ENCODE measurements around the gene NEU4. TPM values are rescaled to one million over a fixed set of nuclear protein-coding genes. Genes with fewer than 3 reads are reported as not detected.

Gene NEU4
- total RNA-seq, 1 experiment from 2014 or later, result 0.70 TPM

DNA sequence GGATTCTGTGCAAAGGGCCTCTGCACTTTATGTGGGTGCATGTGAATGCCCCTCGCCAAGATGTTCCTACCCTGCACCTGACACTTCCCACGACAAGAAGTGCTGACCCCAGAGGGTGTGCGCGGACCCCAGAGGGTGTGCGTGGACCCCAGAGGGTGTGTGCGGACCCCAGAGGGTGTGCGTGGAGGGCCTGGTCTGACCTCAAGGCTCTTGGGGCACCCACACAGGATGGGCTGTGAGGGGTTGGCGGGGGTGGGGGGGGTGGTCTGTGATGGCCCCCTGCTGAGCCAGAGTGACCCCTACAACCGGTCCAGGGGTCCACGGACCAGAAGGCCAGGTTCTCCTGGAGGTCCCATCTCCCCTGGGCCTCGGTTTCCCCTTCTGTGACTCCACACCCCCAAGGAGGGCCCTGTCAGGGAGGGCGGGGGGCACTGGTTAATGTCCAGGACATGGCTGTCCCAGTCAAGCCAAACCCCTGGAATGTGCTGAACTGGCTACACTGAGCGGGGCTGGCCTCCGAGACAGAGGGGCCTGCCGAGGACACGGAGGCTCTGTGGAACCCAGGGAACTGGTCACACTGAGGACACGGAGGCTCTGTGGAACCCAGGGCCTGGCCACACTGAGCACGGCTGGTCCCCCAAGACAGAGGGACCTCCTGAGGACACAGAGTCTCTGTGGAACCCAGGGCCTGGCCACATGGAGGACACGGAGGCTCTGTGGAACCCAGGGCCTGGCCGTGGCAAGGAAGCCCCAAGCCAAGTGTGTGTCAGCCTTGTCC lies 3.1 kb downstream of the NEU4 start:
- Histone ChIP-seq H3K4ac (ENCODE audit: low read depth, low read length) (no peak overlapping the region), H2BK12ac (ENCODE audit: insufficient read length, low read depth, low read length) (no peak overlapping the region), H3K9ac (ENCODE audit: extremely low read depth, insufficient read length, low read length) (no peak overlapping the region), H2AFZ (ENCODE audit: low read length) (no peak overlapping the region), H3K4me2 (ENCODE audit: insufficient read depth, insufficient read length, low read length) (no peak overlapping the region), H3K27ac (ENCODE audit: insufficient read length, low read depth, low read length) (no peak overlapping the region), H4K5ac (ENCODE audit: insufficient read length, low read depth, low read length) (no peak overlapping the region), H2BK20ac (ENCODE audit: low read depth, low read length, poor library complexity, severe bottlenecking) (no peak overlapping the region), H4K91ac (ENCODE audit: insufficient read length, low read depth, low read length) (no peak overlapping the region), H4K8ac (replicated peaks; ENCODE audit: insufficient read length, low read depth, low read length) (no peak overlapping the region), H2AK5ac (ENCODE audit: insufficient read length, low read length) (no peak overlapping the region), H2BK5ac (ENCODE audit: insufficient read length, low read length) (no peak overlapping the region), H3K79me1 (ENCODE audit: insufficient read depth, low read depth, low read length, poor library complexity, severe bottlenecking) (no peaks in the 10 kb centered on the region), H2BK120ac (ENCODE audit: low read depth, low read length, poor library complexity, severe bottlenecking) (no peak overlapping the region), H3K4me1 (ENCODE audit: insufficient read depth, low read length) (peaks cover 3% of the 10 kb centered on the region), H3K9me3 (ENCODE audit: control insufficient read depth, low read depth, low read length) (no peaks in the 10 kb centered on the region), H3K14ac (ENCODE audit: insufficient read depth, low read length) (no peak overlapping the region; the same call in 1 of the 2 replicates), H4K20me1 (ENCODE audit: control insufficient read depth, insufficient read depth, insufficient read length) (no peaks in the 10 kb centered on the region), H3T11ph (ENCODE audit: low read length) (no peak overlapping the region), H3K23ac (ENCODE audit: insufficient read length, low read depth, low read length) (no peak overlapping the region), H3K27me3 (ENCODE audit: insufficient read depth, low read length) (no peaks in the 10 kb centered on the region; the same call in 1 of the 2 replicates), H2BK15ac (ENCODE audit: low read depth, low read length) (no peak overlapping the region), H3K23me2 (ENCODE audit: insufficient read length, low read depth, low read length, poor library complexity, severe bottlenecking) (no peaks in the 10 kb centered on the region), H3K18ac (ENCODE audit: insufficient read length, low read depth, low read length) (no peak overlapping the region), H3K56ac (ENCODE audit: insufficient read length, low read depth, low read length) (no peak overlapping the region), H3K79me2 (ENCODE audit: insufficient read depth, low read length) (no peaks in the 10 kb centered on the region)
- H3K36me3 Mint-ChIP-seq (ENCODE audit: insufficient read depth in 1 of 3, low read depth in 3 of 3), result no peaks in the 10 kb centered on the region
- no CpG with 5 or more reads among the region's 20 CpGs for WGBS (ENCODE audit: extremely low coverage, insufficient read length, low lambda C conversion rate)
- H3K27ac Mint-ChIP-seq, result no peak overlapping the region
- H3K9me3 Mint-ChIP-seq, result no peaks in the 10 kb centered on the region
- H3K4me1 Mint-ChIP-seq, result peaks cover 13 to 23% of the 10 kb centered on the region in 2 experiments
- TF ChIP-seq, protein P1, sequence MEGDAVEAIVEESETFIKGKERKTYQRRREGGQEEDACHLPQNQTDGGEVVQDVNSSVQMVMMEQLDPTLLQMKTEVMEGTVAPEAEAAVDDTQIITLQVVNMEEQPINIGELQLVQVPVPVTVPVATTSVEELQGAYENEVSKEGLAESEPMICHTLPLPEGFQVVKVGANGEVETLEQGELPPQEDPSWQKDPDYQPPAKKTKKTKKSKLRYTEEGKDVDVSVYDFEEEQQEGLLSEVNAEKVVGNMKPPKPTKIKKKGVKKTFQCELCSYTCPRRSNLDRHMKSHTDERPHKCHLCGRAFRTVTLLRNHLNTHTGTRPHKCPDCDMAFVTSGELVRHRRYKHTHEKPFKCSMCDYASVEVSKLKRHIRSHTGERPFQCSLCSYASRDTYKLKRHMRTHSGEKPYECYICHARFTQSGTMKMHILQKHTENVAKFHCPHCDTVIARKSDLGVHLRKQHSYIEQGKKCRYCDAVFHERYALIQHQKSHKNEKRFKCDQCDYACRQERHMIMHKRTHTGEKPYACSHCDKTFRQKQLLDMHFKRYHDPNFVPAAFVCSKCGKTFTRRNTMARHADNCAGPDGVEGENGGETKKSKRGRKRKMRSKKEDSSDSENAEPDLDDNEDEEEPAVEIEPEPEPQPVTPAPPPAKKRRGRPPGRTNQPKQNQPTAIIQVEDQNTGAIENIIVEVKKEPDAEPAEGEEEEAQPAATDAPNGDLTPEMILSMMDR (conservative IDR thresholded peaks at IDR 0.05), result no peak
- H3K4me3 Mint-ChIP-seq, result no peak overlapping the region
- peaks cover 15% of the 10 kb centered on the region for H3K27me3 Mint-ChIP-seq (ENCODE audit: low read depth)
- DNase-seq, result peak; percentile 28
